HG03095 (cell line): ENCODE measurements around the gene PAX8.
"Not testable (repeated sequence)": the region's sequence is repeated elsewhere in the genome, so short reads cannot be mapped to it uniquely, and the experiment has no call there.

ENCODE experiments used
- ATAC-seq: cut with Tn5 transposase; IDR thresholded peaks from one replicate; pipeline ENCODE4 v1.9.1; 2021; ENCODE audit warnings: moderate library complexity; ENCODE audit not compliant: unreplicated experiment

The PAX8 gene

DNA sequence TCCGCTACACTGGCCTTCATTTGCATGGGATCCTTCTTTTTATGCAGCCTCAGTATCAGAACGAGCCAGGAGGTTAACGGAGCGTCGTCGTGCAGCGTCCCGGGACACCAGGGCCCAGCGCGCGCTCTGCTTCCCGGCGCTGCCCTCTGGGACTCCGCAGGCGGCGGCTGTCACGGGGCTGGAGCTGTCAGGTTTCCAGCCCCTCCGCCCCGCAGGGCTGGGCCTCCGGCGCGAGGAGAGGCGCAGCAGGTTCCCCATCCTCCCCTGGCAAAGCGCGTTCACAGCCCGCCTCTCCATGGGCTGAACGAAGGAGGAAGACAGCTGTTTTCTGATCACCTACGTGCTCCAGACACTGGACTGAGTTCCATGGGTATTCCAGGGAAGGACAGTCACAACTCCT lies 12.5 kb upstream of the PAX8 start:
- ATAC-seq = no peak

DNA sequence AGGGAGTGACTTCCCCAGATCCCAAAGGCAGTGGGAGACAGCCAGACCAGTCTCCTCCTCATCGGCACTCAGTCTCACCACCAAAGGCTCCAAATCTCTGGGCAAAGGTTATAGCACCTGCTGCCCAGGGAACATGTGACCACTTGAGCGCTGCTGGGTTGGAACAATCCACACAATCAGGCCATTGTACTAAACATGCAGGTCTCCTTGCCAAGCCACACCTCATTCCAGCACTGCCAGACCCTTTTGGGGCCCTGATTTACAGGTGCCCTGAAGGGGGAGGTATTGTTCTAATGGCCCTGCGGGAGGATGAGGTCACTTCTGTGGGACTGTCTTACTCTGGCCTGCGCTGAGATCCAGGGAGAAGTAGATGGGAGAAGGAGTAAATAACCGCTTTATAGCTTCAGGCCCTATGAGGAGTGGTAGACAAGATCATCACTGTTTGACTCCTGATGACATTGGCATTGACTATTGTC lies 10.0 kb upstream of the PAX8 start:
- ATAC-seq = not testable (repeated sequence)

DNA sequence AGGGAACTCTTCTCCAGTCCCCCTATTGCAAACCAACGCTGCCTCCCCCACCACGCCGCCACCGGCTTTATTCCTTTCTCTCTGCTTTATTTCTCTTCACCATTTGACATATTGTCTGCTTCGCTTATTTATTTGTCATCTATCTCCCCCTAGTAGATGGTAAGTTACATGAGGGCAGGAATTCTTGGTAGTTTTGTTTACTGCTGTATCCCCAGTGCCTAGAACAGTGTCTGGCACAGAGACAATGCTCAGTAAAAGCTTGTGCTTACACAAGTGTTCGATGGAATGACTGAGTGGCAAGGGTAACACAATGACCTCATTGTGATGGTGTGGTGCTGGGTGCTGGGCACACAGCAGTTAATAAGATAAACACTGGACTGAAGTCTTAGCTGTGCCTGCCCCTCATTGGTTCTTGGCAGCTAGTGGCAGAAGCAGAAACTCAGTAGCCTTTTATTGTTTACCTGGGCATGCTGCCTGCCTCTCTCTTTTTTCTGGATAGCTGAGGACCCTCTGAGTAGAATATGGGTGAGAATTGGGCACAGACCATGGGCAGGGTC lies 9.5 kb upstream of the PAX8 start:
- not testable (repeated sequence) for ATAC-seq

DNA sequence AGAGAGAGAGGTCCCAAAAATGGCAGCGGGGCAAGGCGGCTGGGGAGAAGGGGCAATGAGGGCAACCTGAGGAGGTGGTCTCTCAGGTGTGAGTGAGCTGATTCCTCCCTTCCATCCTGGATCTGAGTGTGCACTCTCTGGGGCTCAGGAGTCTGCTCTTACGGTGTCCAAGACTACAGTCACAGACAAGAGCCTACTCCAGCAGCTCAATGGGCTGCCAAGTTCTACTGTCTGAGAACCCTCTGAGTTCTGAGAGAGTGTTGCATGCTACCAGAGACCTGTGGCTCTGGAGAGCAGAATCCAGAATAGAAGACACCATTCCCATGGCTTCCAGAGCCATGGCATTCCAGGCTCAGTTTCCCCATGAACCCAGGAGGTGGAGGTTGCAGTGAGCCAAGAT lies 7.1 kb upstream of the PAX8 start:
- ATAC-seq = no peak

DNA sequence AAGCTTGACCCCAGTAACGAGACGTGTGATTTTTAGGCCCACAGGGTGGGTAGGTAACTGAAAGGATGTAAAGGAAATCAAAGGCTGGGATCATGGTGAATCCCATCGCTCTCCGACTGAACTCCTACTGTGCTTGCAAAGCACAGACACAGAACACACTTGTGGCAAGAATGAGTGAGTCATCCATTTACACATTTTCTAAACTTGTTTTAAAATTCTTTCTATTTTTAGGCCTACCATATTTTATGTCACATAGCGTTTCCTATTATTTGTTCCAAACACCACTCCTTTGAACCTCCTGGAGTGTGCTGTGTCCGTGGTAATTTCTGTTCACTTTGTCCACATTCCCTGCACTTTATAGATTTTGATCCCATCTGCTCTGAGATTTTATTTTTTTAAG lies 6.3 kb upstream of the PAX8 start:
- not testable (repeated sequence) for ATAC-seq

DNA sequence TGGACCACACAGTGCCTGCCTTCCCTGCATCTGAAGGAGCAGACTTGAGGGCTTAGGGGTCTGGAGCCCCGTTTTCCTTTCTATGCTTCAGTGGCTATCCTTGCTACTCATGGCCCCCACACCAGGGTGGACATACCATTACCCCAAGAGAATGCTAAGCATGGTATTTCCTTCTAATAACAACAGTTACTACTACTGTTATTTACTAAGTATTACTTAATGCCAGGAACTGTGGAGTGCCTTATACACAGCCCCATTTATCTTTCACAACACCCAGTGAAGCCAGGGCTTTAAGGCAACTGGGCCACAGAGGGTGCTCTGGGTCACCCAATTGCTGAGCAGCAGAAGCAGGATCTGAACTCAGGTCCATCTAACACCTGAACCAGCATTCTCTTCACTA lies 5.8 kb upstream of the PAX8 start:
- no peak for ATAC-seq

DNA sequence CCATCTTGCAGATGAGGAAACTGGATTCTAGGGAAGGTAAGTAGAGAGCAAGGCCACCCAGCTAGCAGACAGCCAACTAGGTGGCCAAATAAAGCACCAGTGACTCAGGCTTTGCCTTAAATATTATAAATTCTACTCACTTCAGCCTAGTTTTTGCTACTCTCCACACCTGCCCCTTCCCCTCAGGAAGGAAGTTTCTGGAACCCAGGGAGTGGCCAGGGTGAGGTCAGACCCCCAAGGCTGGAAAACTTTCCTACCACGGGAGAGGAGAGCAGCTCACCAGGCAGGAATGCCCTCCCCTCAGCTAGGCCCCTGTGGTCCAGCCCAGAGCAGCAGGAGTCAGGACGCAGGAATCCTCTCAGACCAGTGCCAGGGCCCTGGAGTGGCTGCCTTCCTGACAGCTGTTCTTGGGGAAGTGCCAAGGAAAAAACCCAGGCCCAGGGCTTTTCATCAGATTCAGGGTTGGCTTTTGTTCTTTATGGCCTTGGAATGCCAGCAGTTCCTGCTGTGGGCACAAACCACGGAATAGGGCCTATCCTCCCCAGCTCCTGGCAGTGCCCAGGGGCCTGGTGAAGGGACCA lies 5.1 kb upstream of the PAX8 start:
- no peak for ATAC-seq

DNA sequence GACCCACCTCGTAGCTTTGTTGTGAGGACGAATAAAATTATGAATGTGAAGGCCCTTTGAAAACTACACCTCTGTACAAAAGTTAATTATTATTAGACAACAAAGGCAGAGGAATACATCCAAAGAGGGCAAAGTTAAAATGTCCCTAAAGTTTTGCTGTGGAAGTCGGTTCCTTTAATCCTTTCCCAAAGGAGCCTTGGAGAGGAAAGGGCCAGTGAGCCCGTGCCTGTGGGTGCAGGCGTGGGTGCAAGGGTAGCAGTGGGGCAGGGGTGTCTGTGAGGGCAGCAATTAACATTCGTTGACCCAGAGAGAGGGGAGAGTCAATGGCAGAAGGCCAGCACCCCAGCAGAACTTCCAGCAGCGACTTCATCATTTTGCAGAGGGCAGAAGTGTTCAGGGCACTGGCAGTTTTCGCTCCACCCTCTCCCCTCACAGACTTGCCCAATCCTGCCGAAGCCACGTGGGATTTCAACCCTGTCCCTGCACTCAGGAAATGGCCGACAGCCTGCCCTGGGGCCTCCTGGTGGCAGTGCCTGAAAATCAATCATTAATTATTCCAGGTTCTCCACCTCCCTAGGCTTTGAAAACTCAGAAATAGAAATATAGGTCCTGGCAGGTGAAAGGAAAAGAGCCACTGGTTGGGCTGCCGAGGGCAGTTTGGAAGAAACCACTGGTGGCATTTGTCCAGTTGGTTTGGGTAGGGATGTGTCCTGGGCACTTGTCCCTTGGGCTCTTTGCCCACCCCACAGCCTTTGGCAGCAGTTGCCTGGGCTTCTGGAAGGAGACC lies 4.2 kb upstream of the PAX8 start:
- no peak for ATAC-seq

DNA sequence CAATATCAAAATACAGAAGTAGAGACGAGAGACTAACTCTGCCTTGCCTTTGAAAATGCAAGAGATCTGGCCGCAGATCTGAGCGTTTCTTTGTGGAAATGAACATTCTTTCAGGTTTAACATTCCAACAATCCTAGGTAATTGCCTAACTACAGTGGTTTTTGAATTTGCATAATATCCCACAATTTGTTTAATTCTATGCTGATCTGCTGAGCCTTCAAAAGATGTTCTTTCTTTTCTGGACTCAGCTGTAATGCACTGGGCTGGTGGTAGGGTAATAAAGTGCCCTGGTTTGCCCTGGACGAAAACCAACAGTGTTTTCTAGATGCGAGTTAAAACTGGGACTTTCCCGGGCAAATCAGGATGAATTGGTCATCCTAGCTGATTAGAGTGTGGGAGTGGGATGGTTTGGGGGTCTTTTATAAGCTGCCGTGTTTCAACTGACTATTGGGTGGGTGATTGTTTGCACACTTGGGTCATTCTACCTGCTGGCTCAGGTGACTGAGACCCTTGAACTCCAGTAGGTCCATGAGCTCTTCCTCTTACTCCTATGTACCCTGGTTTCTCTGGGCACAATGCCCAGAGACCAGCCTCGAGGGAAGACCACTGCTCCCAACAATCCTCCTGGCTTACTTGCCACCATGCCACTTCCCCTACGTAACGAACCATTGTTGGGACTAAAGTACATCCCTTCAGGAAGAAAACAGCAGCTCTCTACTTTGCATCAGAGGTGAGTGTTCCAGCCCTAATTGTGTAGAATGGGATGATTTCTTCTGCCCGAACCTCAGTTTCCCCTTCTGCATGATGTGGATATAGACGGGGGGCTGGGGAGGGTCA lies 3.4 kb upstream of the PAX8 start:
- ATAC-seq = no peak

DNA sequence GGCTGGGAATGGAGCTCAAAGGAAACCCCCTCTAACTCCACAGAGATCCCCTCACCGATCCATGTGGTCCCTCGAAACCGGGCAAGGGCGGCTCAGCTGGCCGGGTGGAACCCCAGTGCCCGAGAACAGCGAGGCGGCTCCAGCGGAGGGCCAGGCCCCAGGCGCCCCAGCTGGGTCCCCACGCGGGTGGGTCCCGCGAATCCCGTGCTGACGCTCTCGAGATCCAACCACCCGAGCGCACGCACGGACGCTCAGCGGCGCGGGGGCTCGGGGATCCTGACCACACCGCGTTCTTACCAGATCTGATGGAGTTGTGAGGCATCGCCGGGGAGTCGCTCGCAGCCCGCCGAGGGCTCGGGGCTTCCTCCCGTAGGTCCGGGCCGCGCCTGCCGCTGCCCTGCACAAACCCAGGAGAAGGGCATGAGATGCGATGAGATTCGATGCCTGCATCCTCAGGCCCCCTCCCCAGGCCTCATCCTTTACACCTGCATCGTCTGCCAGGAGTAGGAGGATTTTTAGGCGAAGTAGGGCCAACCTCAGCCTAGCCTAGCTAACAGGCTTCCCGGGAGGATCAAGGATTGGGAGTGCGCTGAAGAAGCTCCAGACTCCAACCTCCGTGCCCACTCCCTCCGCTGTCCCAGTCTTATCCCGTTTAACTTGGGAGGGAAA lies 514 bp downstream of the PAX8 start:
- no peak for ATAC-seq

DNA sequence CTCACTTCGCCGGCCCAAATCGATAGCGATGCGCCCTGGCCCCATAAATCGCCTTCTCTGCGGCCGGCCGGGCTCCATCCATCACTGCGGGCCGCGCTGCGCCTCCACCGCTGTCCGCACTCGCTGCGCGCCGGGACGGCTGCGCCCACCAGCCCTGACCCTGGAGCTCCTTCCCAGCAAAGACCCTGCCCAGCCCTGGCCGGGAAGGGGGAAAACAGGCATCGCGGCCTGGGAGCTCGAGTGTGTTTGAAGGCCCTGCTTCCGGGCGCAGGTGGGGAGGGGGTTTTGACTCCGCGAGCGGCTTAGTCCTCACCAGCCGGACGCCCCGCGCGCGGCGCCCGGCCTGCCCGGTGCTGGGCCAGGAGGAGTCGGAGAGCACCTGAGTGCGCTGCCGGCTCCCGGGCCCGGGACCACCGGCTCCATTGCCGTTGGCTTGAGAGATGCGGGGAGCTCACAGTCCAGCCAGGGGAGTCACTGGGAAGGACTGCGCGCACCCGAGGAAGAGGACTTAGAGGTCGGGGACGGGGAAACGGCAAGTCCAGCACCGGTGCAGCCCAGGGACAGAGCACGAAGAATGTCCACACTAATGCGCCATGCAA lies 1.1 kb downstream of the PAX8 start:
- no peak for ATAC-seq

DNA sequence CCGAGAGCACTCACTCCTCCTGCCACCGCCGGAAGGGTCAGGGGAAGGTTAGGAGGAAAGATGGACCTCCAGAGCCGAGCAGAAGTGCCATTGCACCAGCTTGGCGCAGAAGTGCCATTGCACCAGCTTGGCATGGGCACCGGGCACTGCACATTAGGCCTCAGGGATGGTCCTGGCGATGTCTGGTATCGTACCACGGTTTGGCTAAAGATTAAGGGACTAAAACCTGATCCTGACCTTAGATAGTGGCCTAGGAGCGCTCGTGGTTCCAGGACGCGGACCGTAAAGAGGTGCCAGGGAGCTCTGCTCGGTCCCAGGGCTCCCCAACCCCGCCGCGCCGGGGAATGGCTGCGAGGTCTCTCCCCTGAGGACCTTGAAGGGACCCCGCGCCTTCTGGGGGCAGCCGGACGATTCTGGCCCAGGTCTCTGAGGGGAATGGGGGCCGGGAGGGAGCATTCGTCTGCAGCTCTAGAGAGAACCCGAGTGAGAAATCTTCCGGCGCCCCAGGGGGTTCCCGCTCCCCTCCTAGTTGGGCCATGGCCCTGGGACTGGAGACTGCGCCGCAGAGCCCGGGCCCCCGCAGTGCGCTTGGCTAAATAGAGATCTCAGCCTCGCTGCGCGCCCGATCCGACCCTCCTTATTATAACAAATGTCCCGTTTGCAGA lies 1.8 kb downstream of the PAX8 start:
- no peak for ATAC-seq

DNA sequence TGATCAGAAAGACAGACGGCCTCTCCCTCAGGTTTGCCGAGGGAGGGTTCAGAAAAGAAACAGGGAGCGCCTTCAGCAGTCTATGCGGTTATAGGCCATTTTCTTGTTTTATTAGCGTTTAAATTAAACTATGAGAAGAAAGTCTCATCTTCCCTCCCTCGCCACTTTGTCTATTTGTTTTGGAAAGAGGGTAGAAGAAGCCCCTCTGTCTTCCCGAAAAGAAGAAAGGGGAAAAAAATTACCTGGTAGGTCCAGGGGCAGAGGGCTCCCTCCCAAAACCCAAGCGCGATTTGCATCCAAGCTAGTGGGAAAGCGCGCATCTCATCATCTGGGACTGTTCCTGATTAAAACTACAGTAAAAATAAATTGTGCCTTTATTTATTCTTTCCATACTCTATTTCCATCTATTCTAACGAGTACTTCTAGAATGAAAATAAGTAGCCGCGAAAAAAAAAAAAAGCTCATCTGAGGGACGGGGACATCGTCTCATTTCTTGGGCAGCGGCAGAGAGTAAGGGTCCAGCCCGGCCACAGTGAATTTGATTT lies 2.4 kb downstream of the PAX8 start:
- ATAC-seq = no peak

DNA sequence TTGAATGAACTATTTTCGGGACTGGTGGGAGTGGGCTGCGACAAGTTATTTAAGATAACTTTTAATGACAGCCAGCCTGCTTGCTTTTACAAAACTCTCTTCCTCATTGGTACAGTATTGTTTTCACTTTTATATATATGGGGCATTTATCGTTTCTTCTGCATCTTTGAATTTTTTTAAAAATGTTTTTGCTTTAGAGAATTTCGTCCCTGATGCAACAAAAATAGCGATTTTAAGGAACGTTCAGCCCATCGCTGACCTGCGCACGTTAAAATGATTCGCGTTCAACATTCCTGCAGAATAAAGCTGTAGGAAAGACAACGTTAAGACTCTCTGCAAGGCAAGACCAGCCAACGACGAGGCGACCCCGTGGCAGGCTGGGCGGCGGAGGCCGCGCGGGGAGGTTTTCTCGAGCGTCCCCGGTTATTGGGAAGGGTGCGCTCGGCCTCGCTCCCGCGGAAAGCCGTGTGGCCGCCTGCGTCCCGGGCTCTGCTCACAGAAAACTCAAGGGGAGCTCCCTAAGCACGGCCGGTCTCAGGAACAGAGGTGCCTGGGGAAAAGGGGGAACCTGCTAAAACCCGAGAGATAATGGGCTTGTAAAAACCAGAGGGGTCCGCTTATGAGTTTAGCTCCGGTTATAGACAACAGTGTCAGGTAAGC lies 3.0 kb downstream of the PAX8 start:
- ATAC-seq = no peak

DNA sequence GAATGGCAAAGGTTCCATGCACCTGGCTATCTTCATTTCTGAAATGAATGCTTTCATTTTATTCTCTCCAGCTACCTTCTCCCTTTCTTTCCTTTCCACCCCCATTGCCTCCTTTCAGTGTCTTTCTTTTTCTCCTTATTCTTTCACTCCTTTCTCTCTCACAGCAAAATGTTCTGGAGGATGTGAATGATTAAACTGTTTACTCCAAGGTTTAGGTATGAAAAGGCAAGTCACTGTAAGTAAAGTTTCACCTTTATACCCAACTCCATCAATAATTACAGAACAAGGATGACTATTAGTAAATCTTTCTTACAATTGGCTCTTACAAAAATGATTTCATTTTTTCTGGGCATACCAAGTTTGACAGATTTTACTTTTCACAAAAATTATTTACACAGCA lies 4.3 kb downstream of the PAX8 start:
- ATAC-seq = no peak

DNA sequence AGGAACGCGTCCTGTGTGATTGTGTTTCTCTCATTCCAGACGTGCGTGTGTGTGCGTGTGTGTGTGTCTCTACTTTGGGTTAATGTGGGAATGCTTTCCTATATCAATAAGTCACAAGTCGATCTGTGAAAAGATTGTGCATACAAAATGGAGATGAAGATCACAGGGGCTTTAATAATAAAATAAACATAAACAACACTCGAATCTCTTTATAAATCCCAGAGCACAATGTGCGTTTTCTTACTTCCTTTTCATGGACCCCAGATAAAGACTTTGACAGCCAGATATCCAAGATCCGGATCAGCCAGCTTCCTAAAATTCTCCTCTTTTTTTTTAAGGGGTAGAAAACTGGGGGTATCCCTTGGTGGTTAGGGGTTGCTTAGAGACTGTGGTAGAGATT lies 4.7 kb downstream of the PAX8 start:
- ATAC-seq = no peak

DNA sequence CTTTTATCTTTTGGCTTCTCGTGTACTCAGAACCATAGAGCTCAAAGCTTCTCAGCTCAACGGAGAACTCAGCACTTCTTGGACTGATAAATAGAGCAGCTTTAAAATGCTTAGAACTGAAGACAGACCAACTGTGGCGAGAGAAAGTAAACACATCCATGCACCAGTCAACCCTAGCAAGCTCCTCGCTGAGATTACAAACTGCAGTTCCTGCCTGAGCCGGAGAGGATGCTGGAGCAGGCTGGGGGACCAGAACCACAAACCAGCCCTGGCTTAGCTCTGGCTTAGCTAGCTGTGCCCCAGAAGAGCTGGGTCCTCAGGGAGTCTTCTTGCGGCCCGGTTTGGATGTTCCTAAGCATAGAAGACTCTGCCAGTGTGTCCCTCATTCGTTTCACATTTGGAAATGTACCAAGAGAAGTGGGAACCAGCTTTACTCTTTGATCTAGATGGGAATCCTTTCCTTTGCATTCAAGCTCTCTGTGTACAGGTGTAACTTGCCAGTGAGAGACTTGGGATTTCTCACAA lies 5.6 kb downstream of the PAX8 start:
- ATAC-seq = no peak

DNA sequence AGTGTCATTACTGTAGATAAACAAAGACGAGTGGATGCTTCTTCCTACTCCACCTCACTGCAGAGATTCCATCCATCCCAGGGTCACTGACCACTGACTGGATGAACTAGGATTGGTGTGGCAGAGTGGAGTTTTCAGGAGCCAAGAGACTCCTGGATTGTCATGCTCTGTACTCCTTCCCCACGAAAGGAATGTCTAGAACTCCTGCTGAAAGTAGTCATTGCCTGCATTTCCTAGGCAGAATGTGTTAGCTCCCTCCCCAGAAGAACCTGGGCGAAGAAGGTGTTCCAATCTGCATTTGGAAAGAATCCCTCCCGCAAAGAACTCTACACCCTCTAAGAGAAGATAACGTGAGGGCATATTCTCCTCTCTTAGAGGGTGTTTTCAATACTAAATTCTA lies 6.2 kb downstream of the PAX8 start:
- ATAC-seq = no peak
